ENCODE data around the gene ITSN1.
"Not testable (repeated sequence)": the region's sequence is repeated elsewhere in the genome, so short reads cannot be mapped to it uniquely, and the experiment has no call there.

ITSN1 gene

DNA sequence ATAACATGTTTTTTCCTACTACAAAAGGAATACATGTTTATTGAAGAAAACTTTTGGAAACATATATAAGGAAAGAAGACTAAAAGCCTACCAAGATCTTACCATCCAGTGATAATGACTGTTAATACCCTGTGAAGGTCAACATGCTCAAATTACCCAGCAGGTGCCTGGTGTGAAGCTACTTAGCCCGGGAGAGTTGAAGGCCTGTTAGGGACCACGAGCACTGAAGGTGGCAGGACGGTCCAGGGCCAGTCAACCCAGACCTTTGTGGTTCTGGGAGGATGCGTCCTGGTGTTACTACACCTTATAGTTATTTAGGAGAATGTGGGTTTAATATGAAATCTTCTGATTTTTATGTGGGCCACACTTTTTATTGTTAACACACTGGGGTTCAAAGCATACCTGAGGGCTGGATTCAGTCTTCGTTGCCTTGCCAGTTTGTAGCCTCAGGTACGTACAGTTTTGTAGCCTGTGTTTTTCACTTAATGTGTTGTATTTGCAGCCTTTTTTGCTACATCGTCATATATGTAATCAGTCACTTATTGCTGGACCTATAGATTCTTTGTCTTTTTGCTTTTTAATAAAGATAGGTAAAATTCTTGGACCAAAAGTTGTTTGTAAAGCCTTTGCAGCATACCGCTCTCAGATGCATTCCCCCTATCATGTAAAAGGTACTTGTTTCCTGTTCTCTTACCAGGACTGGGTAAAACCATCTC, 9.8 kb downstream of the ITSN1 start:
- peak; percentile 50 for DNase-seq

DNA sequence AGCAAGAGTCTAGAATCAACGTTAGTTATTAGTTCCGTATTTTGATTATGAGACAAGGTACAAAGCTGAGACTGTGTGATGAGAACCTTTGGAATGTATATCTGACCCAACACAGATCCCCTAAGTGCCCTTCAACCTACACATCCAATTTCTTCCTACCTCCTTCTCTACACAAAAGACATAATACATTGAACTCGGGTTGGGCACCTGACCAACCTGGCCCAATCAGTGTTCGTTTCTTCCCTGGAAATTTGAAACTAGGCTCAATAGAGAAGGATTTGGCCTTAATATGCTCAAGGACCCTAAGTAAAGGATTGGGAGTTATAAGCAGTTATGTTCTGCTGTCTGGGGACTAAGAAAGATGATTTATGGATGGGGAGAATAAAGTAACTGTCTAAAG, 12.1 kb downstream of the ITSN1 start:
- DNase-seq: no peak

DNA sequence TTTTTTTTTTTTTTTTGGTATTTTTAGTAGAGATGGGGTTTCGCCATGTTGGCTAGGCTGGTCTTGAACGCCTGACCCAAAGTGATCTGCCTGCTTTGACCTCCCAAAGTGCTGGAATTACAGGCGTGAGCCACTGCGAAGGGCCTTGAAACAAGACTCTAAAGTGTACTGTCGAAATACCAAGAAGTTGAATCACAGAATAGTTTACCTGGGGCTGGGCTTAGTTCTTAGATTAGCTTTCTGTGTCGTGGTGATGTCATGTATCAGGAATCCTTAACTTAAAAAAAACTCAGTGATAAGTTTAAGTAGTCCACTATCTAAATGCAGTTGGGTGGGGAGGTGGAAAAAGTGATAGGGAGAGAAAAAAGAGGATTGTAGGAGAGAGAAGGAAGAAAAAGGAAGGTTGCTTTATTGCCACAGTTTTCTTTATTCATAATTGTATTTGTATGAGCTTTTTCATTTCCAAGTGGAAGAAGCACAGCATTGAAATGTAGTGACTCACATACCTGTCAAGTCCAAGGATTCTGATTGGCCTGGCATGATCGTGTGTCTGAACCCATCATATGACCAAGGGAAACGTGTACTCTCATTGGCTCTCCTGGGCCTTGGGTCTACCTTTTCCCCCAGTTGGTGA, 13.4 kb downstream of the ITSN1 start:
- DNase-seq: no peak

DNA sequence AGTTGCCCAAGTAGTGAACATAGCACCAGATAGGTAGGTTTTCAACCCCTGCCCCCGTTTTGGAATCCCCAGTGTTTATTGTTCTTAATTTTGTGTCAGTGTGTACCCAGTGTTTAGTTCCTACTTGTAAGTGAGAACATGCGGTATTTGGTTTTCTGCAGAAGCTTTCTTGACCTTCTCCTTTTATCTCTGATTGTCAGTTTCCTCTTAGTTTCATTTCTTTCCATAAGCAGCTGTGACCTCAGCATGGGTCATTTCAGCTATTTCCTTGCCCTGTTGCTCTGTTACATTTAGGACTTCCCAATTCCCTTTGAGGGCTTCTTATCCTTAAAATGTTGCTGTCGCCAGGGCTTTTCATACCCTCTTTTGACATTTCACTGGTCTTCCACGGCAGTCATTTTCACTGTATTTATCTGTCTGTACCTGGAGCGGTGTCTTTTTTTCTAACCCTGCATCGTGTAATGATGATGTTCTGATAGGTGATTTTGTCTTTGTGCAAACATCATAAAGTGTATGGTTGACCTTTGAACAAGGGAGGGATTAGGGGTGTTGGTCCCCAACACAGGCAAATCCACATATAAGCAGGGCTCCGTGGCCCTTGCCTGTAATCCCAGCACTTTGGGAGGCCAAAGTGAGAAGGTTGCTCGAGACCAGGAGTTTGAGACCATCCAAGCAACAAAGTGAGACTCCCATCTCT, 15.0 kb downstream of the ITSN1 start:
- no peak for DNase-seq

DNA sequence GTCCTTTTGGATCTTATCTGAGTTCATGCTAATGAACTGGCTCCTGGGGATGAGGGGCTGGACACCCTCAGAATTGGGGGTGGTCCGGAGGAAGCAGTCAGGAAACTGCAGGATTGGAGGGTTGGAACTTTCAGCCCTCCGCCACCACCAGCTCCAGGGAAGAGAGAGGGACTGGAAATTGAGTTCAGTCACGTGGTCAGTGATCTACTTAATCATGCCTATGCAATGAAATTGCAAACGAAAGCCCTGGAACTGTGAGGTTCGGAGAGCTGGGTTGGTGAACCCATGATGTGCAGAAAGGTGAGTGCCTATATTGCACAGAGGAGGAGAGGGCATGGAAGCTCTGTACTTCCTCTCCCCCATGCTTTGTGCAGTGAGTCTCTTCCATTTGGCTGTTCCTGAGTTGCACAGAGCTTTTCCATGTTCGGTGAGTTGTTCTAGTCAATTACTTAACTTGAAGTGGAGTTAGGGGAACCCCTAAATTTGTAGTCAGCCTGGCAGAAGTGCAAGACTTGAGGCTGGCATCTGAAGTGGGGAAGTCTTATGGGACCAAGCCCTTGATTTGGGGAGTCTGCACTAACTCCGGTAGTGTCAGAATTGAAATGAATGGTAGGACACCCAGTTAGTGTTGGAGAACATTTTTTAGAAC, 16.7 kb downstream of the ITSN1 start:
- DNase-seq: no peak

DNA sequence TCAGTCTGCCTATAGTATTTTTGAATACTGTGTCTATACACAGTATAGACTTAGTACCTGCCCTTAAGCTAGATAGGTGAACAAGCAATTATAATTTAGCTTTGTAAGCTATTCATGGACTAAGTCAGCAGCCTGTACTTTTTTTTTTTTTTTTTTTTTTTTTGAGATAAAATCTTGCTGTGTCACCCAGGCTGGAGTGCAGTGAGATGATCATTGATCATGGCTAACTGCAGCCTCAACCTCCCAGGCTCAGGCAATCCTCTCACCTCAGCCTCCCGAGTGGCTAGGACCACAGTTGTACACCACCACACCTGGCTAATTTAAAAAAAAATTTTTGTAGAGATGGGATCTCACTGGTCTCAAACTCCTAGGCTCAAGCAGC, 17.3 kb downstream of the ITSN1 start:
- no peak for DNase-seq

DNA sequence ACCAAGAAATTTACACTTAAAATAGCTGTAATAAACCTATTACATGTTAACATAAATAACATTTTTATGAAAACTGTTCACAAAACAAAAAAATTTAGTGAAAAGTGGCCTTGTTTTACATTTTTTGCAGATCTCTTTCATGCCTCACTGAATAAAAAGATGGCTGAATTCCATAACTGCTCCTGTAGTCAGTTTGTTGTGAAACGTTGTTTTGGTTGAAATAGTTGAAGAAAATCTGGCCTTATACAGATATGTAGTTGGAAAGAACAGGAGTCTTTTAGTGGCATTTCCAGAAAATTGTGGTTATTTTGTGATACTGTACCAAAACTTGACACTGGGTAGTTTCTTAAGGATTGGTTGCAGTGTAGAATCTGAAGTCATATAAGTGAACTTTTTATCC, 18.1 kb downstream of the ITSN1 start:
- DNase-seq: no peak

DNA sequence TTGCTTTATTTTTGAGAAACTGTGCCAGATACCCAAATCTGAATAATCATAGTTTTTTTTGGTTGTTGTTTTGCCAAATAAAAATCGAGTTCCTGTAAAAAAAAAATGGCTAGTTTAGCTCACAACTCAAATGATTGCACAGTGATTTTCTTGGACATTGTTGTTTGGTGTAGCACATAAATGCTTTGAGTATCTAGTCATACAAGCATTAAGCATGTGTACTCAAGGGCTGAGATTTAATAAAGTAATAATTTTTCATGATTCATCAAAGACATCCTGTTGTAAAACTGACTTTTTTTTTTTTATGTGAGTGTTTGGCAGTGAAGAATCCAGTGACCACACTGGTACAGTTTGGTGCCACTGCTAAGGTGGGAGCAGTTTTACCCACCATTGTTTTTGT, 18.8 kb downstream of the ITSN1 start:
- DNase-seq: no peak

DNA sequence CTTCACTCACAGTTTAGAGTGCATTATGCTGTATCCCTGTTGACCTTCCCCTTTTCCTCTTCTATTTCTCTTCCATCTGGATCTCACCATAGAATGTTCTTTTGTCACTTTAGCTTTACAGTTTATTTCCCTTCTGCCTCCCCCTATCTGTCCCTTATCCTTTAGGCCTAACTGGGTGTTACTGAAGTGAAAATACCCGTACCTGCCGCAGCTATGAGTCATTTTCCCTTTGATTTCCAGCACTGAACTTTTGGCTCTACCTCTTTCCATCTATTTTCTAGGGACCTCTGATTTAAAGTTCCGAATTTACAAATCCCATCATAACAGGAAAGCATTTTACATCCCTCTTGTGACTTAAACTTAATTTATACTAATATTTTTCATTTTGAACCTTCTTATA, 19.7 kb downstream of the ITSN1 start:
- DNase-seq: no peak

DNA sequence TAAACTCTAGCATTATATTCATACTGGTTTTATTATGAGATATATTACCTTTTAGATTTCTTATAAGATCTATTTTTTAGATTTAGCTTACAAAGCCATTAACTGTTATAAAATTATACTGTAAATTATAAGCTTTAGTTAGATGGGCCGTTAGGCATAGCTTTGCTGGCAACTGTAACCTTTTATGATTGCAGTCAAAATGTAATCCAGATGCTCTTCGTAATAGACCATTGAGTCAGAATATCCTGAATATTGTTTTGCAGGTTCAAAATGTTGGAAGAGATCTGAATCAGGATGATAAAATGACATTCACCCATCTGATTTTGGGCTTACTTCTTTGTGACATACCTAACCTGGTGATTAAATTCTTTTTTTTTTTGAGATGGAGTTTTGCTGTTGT, 20.9 kb downstream of the ITSN1 start:
- DNase-seq: peak; percentile 34

DNA sequence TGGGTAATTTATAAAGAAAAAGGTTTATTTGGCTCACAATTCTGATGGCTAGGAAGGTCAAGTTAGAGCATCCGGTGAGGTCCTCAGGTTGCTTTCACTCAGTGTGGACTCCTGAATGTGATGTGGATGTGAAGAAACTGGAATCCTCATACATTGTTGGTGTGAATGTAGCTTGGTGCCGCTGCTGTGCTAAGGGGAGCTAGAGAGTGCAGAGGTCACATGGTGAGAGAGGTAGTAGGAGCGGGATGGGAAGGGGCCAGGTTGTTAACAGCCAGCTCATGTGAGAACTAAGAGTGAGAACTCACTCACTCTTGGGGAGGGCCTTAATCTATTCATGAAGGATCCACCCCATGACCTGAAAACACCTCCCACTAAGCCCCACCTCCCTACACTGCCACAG, 21.8 kb downstream of the ITSN1 start:
- DNase-seq: no peak

DNA sequence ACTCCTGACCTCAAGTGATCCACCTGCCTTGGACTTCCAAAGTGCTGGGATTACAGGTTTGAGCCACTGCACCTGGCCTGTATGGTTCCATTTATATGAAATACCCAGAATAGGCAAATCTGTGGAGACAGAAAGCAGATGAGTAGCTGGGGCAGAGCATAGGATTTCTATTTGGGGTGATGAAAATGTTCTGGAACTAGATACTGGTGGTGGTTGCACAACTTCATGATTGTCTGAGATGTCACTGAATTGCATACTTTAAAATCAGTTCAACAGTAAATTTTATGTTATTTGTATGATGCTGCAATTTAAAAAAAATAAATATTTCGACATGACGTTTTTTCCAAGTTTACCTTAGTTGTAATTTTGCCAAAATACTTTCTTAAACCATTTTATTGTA, 23.9 kb downstream of the ITSN1 start:
- DNase-seq: no peak

DNA sequence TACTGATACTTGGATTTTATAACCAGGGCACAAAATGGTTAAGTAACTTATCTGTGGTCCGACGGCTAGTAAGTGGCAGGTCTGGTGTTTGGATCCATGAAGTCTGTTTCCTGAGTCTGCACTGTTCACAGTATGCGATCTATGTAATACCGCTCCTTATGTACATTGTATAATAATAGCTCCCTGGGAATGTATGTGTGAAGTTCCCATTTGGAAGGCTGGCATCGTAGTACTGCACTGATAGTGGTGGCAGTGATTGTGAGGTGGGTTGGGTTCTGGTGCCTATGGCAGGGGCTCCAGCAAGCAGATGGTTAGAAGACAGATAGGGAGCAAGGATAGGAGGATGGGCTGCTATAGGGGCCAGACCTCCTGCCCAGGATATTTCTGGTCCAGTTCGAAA, 25.3 kb downstream of the ITSN1 start:
- peak; percentile 80 for DNase-seq

DNA sequence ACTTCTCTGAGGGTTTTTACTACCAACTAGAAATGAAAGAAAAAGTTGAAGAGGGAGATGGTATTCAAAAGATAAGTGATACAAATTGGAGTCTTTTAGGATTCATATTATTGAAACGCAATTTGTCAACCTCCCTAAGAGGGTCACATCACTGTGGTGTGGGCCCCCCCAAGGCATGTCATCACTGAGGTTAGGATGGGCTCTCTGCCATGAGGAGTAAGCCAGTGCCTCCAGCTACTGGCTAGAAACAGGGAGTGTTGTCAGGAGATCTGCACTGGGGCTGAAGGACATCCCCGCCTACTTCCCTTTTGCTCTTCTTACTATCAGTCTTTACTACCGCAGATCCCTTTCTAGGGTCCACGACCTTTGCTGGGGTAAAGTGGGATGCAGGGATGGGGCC, 25.9 kb downstream of the ITSN1 start:
- no peak for DNase-seq

DNA sequence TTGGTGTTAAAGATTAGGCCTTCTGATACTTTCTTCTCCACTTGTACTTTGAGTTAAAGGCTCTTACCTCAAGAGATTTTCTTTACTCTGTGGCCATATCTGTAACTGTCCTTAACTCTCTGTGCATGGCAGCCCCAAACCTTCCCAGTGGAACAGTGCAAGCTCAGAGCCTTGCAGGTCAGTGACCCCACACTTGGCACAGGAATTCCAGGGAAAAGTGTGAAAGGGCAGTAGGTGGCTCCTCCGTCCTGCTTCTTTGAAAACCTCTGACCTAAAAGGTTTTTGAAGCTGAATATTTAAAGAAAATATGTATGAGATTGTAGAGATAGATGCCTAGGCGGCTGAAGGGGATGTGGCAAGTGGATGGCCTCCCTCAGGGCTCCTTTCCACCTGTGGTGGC, 26.3 kb downstream of the ITSN1 start:
- no peak for DNase-seq

DNA sequence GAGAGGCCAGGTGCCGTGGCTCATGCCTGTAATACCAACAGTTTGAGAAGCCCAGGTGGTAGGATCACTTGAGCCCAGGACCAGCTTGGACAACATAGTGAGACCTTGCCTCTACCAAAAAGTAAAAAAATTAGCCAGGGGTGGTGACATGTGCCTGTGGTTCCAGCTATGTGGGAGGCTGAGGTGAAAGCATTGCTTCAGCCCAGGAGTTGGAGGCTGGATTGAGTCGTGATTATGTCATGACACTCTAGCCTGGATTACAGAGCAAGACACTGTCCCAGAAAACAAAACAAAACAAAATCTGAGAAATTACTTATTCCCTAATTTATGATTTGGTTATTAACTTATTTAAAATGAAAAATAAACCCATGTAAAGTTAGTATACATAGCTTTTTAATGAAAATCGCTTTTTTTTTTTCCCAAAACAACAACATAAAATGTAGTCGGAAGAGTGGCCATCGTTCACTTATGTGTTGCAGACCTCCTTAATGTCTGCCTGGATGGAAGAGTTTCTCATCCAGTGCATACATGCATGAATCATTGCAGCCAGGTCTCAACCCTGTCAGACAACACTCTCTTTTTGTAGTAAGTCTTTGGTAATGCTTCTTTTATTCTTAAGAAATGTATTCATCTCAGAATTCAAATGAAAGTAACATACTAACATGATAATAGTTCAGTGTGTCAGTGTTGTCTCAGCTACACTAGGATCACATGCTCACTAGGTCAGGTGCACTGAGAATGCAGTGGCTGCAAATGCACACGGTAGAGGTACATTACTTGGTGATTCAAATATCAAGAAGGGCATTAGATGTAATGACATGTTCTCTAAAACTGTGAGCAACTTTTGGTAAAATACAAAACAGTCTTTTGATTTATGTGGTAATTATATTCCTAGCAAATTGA, 28.0 kb downstream of the ITSN1 start:
- DNase-seq: no peak

DNA sequence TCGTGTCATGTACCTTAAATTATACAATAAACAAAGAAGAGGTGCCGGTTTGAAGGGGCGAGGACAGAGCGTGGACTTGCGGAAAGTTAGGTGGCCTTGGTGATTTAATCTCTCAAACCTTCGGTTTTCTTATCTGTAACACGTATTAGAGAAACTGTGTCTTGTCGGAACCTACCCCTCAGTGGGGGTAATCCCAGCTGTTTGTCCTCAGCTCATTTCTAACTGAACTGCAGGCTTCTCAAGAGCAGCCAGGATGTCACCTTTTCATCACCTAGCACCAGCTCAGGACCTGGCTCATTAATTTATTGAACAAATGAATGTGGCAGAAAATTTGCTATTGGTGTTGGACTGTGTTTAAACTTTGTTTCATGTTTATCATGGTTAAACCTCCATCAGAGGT, 31.2 kb downstream of the ITSN1 start:
- DNase-seq: no peak

DNA sequence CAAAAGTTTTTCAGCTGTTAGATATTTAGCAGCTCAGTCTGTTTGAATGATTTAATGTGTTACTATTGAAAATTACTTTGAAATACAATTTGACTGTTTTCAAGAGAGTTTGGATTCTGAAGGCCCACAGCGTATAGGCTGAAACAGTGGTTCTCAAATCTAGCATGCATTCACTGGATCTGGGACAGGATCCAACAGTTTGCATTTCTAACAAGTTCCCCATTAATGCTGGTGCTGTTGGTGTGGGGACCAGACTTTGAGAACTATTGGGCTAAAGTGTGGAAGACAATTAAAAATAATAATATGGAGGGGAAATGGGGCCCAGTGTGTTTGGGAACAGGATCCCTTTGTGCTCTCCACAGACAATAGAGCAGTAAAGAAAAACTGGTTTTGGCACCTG, 31.9 kb downstream of the ITSN1 start:
- no peak for DNase-seq

DNA sequence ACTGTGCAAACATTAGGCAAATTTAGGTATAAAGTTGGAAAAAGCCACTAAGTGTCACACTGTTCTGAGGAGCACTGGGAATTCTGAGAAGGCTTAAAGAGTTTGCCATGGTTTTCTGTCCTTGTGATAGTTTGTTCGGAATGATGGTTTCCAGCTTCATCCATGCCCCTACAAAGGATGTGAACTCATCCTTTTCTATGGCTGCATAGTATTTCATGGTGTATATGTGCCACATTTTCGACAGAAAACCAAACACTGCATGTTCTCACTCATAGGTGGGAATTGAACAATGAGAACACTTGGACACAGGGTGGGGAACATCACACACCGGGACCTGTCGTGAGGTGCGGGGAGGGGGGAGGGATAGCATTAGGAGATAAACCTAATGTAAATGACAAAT, 34.4 kb downstream of the ITSN1 start:
- DNase-seq: not testable (repeated sequence)

DNA sequence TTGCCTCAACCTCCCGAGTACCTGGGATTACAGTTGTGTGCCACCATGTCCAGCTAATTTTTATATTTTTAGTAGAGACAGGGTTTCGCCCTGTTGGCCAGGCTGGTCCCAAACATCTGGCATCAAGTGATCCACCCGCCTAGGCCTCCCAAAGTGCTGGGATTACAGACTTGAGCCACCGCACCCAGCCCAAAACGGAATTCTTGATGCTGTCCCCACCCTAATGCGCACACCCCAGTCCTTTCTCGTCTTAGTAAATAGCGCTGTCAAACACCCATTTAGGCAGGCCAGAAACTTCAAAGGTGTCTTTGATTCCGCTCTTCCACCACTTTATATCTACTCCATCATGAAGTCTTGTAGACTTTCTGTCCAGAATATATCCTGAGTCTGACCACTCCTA, 35.1 kb downstream of the ITSN1 start:
- DNase-seq: no peak

DNA sequence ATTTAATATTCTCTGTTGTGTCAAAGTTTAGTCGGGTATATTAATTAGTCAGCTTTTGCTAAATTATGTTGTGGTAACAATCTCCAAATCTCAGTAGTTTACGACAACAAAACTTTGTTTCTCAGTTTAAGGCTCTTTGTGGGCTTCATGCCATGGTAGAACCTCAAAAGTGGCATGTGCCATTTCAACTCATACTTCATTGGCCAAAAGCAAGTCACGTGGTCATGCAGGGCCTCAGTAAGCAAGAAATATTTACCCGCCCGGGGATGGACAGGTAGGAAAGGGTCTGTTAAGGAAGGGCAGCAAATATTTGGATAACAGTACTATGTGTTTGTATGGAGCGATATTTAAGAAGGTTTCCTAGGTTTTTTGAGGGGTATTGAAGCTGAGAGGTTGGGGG, 38.6 kb downstream of the ITSN1 start:
- DNase-seq: no peak

DNA sequence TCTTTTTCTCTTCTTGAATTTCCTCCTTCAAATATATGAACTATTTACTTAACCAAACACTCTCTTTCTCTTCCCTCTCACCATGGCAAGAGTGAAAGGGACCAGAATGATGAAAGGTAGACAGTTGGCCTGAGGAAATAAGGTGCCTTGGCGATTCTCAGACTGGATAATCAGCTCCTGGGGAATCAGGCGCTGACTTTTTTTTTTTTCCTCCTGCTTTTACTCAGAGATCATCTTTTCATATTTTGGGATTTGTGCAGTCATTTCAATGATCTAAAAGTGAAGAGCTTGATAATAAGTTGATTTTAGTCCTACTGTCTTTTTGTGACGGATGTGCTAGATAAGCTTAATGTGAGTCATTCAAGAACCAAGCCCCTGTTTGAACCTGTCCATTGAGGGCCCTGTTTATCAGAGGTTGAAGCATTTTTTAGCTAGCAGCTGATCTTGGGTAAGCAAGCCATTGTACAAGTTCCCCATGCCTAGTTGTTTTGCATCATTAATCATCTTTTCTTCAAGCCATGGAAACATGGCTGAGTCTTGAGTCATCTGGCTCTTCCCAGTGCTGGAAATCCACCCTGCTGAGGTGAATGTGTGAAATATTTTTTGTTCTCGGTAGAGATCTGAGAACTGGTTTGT, 40.8 kb downstream of the ITSN1 start:
- DNase-seq: peak; percentile 54

All from NCI-H69 (cell line).